Motor neuron (in vitro differentiated cells): Measurements from ENCODE around the gene PTPRE. TPM values are rescaled to one million over a fixed set of nuclear protein-coding genes. Genes with fewer than 3 reads are reported as not detected.

Source experiments
- ATAC-seq, 8 experiments: fragments of 200-7000 bp; cut with Tn5 transposase; replicated peaks in 6 of 8; 2 replicates each; pipeline ENCODE4 v1.8.0; 2021; ENCODE audit warnings: mild to moderate bottlenecking in 8 of 8, moderate library complexity in 8 of 8
- H3K27ac ChIP-seq, 2 donors: fragments of 250-450 bp; sonication (Bioruptor Pico); 2 replicates each; pipeline ENCODE4 v1.9.0; 2021; ENCODE audit warnings: antibody characterized with exemption in 2 of 2, mild to moderate bottlenecking in 2 of 2, moderate library complexity in 1 of 2
- H3K4me1 ChIP-seq, 2 donors: fragments of 250-450 bp; sonication (Bioruptor Pico); replicated peaks in 1 of 2; 2 replicates each; pipeline ENCODE4 v1.6.1; 2021; ENCODE audit warnings: antibody characterized with exemption in 2 of 2, mild to moderate bottlenecking in 2 of 2, moderate library complexity in 1 of 2
- H3K4me3 ChIP-seq, 5 donors: fragments of 250-450 bp; sonication (Bioruptor Pico); 2 replicates each; pipeline ENCODE4 v1.9.0; 2021; ENCODE audit warnings: antibody characterized with exemption in 5 of 5, mild to moderate bottlenecking in 5 of 5, moderate library complexity in 4 of 5
- WGBS, 10 experiments: fragments of 450-650 bp; shearing (Covaris generic); methylation state at CpG; one replicate each; pipeline ENCODE4 v1.0.0; 2022; 5-methylcytosine and 5-hydroxymethylcytosine counted together
- in situ Hi-C, 9 experiments: fragments of 400-800 bp; cut with MboI; loops; one replicate each; pipeline ENCODE4 v1.15.0; 2021; ENCODE audit warnings: low sequenced_read_pairs in 9 of 9, low pct_unique_long_range_greater_than_20kb in 2 of 9; ENCODE audit not compliant: unreplicated experiment in 9 of 9
- total RNA-seq, 8 experiments: library from RNA; unstranded; fragments of 300-600 nt; gene quantifications; 2 replicates each; pipeline versions ENCODE4 v1.2.3 to v1.2.4, GENCODE V29; 2022

PTPRE gene
- total RNA-seq, 8 experiments from 2014 or later, result 0.09 to 17.6 (median 3.9) TPM

DNA sequence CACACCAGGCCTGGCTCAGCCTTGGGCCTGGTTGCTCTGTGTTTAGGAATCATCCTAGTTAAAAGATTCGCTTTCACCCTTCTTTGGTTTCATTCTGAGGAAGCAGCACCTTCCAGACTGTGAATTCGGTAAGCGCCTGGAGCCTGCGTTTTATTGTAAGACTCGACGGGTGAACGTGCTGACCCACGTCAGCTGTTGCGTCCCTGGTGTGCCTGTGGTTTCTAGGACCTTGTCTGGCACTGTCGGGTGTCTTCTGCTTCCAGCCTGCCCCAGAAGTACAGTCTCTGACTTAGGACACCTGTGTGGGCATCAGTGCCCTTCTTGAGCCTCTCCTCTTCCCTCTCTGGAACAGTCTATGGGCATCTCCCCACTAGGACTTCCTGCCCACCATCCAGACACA lies 193.0 kb downstream of the PTPRE start:
- H3K27ac ChIP-seq, result no peak overlapping the region
- ATAC-seq, result no peak
- 85 to 100% (median 98%) methylated on average over 1 to 10 of the region's 10 CpGs; no CpG with 5 or more reads in 4 of the 10 experiments for WGBS, 10 experiments
- in situ Hi-C loops, result no loop called here
- no peaks in the 10 kb centered on the region for H3K4me1 ChIP-seq
- no peak overlapping the region for H3K4me3 ChIP-seq

GRCh38 chr10:128101901-128102300 lies 195.0 kb downstream of the PTPRE start:
- no peak for ATAC-seq
- in situ Hi-C loops, result no loop called here
- no peak overlapping the region for H3K4me3 ChIP-seq
- H3K4me1 ChIP-seq, result no peaks in the 10 kb centered on the region
- H3K27ac ChIP-seq, result no peak overlapping the region
- 83 to 100% (median 92%) methylated on average over 1 of the region's 1 CpG; no CpG with 5 or more reads in 1 of the 10 experiments for WGBS, 10 experiments

- no peak overlapping the region for H3K27ac ChIP-seq
- 87 to 100% (median 93%) methylated on average over 1 to 16 of the region's 19 CpGs for WGBS, 10 experiments
- in situ Hi-C loops, result no loop called here
- H3K4me1 ChIP-seq, result no peaks in the 10 kb centered on the region
- no peak overlapping the region for H3K4me3 ChIP-seq
- ATAC-seq, result no peak
These were observed 195.8 kb downstream of the PTPRE start for GRCh38 chr10:128102480-128103228.

GRCh38 chr10:128103229-128103714 lies 196.4 kb downstream of the PTPRE start:
- no peak overlapping the region for H3K27ac ChIP-seq
- H3K4me3 ChIP-seq, result no peak overlapping the region
- in situ Hi-C loops, result no loop called here
- no peaks in the 10 kb centered on the region for H3K4me1 ChIP-seq
- WGBS, 10 experiments, result 88 to 100% (median 95%) methylated on average over 1 to 6 of the region's 8 CpGs; no CpG with 5 or more reads in 2 of the 10 experiments
- no peak for ATAC-seq

- ATAC-seq, result no peak
- in situ Hi-C loops, result no loop called here
- WGBS, 10 experiments, result 86 to 100% (median 94%) methylated on average over 1 to 4 of the region's 4 CpGs; no CpG with 5 or more reads in 4 of the 10 experiments
- H3K27ac ChIP-seq, result no peak overlapping the region
- no peak overlapping the region for H3K4me3 ChIP-seq
- H3K4me1 ChIP-seq, result no peaks in the 10 kb centered on the region
These were observed 198.5 kb downstream of the PTPRE start for GRCh38 chr10:128105383-128105782.

DNA sequence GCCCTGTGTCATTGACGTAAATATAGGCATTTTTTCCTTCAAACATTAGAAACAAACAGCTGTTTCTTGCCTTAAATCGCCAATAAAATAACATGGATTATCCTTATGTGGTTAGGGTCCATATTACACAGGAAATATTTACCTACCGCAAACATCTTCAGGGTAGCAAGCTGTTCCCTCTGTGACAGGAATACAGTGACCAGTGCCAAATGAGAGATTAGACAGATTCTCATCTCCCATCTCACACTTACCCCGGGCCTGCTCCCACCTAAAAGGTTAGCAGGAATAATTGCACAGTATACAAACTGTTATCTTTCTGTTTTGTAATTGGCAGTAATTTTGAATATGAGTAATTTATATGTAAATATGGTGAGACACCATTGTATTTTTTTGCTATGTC lies 202.8 kb downstream of the PTPRE start:
- 83 to 100% (median 96%) methylated on average over 1 to 4 of the region's 4 CpGs; no CpG with 5 or more reads in 1 of the 10 experiments for WGBS, 10 experiments
- peak in 1 of 8 experiments; percentile 51 for ATAC-seq

DNA sequence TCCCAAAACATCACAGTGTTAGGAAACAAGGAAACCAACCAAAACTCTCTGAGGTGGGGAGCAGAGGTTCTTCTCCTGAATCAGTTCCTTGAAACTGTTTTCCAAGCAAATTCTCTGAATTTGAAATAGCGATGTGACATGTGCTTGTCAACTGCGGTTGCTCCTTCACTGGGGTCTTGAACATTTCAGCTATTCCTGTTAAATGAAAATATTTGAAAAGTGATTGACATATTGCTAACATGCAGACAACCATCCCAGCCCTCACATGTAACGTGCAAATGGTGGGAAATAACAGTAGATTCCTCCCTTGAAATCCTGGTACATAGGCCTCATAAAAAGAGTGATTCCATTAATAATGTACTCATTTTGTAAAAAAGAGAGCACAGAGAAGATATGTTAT lies 203.4 kb downstream of the PTPRE start:
- H3K4me1 ChIP-seq, result no peaks in the 10 kb centered on the region
- no peak overlapping the region for H3K4me3 ChIP-seq
- H3K27ac ChIP-seq, result no peak overlapping the region
- 92 to 100% (median 97%) methylated on average over 1 to 3 of the region's 3 CpGs; no CpG with 5 or more reads in 1 of the 10 experiments for WGBS, 10 experiments
- in situ Hi-C loops, result no loop called here
- no peak for ATAC-seq

More for the DNA sequence above, 202.8 kb downstream of the PTPRE start:
- no peak overlapping the region for H3K27ac ChIP-seq
- in situ Hi-C loops, result no loop called here
- no peak overlapping the region for H3K4me3 ChIP-seq
- no peaks in the 10 kb centered on the region for H3K4me1 ChIP-seq

DNA sequence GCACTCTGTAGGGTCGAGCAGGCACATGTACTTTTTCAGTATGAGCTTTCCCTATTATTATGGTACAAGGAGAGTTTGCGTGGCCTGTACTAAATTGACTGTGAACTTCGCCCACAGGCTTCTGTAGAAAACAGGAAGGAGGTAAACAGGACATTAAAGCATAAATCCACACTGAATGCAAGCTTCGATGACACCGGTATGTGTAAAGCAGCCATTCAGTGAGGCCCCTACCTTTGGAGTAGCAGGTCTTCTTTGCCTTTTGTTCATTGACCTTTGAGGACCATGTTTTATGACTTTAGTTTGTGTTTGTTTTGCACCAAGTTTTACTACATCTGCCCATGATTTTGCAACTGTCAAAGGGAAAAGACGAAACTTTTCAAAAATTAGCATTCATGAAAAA lies 204.8 kb downstream of the PTPRE start:
- no peak overlapping the region for H3K4me3 ChIP-seq
- no peak overlapping the region for H3K27ac ChIP-seq
- in situ Hi-C loops, result no loop called here
- H3K4me1 ChIP-seq, result no peaks in the 10 kb centered on the region
- ATAC-seq, result no peak
- WGBS, 10 experiments, result 80 to 100% (median 94%) methylated on average over 2 to 6 of the region's 6 CpGs

DNA sequence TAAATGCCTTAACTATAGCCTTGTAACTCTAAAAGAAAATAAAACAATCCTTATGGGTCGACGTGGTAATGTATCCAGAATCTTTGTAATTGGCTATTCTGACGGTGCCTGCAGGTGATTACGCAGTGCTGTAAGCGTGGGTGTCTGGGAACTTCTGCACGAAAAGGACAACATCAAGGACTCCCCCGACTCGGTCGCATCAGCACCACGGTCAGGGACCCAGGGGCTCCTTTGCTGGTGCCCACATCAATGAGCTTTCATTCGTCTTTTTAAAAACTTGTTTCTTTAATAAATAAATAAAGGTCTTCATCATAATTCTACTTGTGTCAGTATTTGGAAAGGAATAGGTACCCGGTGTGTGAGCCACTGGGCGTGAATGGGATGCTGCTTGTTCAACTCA lies 206.1 kb downstream of the PTPRE start:
- 68 to 100% (median 87%) methylated on average over 1 to 10 of the region's 13 CpGs; no CpG with 5 or more reads in 1 of the 10 experiments for WGBS, 10 experiments
- H3K27ac ChIP-seq, result no peak overlapping the region
- in situ Hi-C loops, result no loop called here
- no peak for ATAC-seq
- H3K4me3 ChIP-seq, result no peak overlapping the region
- no peaks in the 10 kb centered on the region for H3K4me1 ChIP-seq

- no peak for ATAC-seq
- no peaks in the 10 kb centered on the region for H3K4me1 ChIP-seq
- in situ Hi-C loops, result no loop called here
- 75 to 100% (median 100%) methylated on average over 1 to 2 of the region's 2 CpGs; no CpG with 5 or more reads in 6 of the 10 experiments for WGBS, 10 experiments
- H3K27ac ChIP-seq, result no peak overlapping the region
- H3K4me3 ChIP-seq, result no peak overlapping the region
These were observed 208.0 kb downstream of the PTPRE start for GRCh38 chr10:128114901-128115300.

GRCh38 chr10:128115356-128115755 lies 208.5 kb downstream of the PTPRE start:
- Histone ChIP-seq H3K27ac (no peak overlapping the region), H3K4me1 (no peaks in the 10 kb centered on the region), H3K4me3 (no peak overlapping the region)
- in situ Hi-C loops, result no loop called here
- no peak for ATAC-seq
- WGBS, 10 experiments, result 90 to 100% (median 96%) methylated on average over 1 to 8 of the region's 8 CpGs; no CpG with 5 or more reads in 2 of the 10 experiments

- H3K4me1 ChIP-seq, result no peaks in the 10 kb centered on the region
- H3K27ac ChIP-seq, result no peak overlapping the region
- in situ Hi-C loops, result no loop called here
- H3K4me3 ChIP-seq, result no peak overlapping the region
- 50 to 100% (median 94%) methylated on average over 1 to 4 of the region's 4 CpGs for WGBS, 10 experiments
- ATAC-seq, result no peak
These were observed 209.3 kb downstream of the PTPRE start for GRCh38 chr10:128116187-128116586.

GRCh38 chr10:128116851-128117615 lies 210.1 kb downstream of the PTPRE start:
- WGBS, 10 experiments, result 60 to 100% (median 88%) methylated on average over 1 to 13 of the region's 13 CpGs
- in situ Hi-C loops, result no loop called here
- no peaks in the 10 kb centered on the region for H3K4me1 ChIP-seq
- H3K27ac ChIP-seq, result no peak overlapping the region
- no peak overlapping the region for H3K4me3 ChIP-seq
- no peak for ATAC-seq
